Sigmoid colon (tissue), 4 donors: ENCODE results near the gene FILIP1L.

Source experiments
- EP300 ChIP-seq, 4 donors: sonication (generic); formaldehyde crosslinking; IDR thresholded peaks; one replicate each; pipeline ENCODE4 v1.6.1; 2017; ENCODE audit warnings: antibody characterized with exemption in 4 of 4
- POLR2A ChIP-seq, 2 donors: fragments of 450-650 bp; IDR thresholded peaks; one replicate each; pipeline ENCODE4 v1.6.1; 2016; ENCODE audit warnings: antibody characterized with exemption in 2 of 2, mild to moderate bottlenecking in 2 of 2, moderate library complexity in 2 of 2
- POLR2AphosphoS5 ChIP-seq, 4 donors: sonication (generic); formaldehyde crosslinking; IDR thresholded peaks; one replicate each; pipeline ENCODE4 v1.6.1; 2017; ENCODE audit warnings: antibody characterized with exemption in 4 of 4
- TF ChIP-seq, protein P1 (sequence below), 4 experiments: fragments of 450-650 bp in 3 of 4; fragments of 200-600 bp in 1 of 4; IDR thresholded peaks; one replicate each; pipeline ENCODE4 v1.5.1; 2016 to 2019; ENCODE audit warnings: antibody characterized with exemption in 4 of 4, mild to moderate bottlenecking in 3 of 4, moderate library complexity in 2 of 4

DNA sequence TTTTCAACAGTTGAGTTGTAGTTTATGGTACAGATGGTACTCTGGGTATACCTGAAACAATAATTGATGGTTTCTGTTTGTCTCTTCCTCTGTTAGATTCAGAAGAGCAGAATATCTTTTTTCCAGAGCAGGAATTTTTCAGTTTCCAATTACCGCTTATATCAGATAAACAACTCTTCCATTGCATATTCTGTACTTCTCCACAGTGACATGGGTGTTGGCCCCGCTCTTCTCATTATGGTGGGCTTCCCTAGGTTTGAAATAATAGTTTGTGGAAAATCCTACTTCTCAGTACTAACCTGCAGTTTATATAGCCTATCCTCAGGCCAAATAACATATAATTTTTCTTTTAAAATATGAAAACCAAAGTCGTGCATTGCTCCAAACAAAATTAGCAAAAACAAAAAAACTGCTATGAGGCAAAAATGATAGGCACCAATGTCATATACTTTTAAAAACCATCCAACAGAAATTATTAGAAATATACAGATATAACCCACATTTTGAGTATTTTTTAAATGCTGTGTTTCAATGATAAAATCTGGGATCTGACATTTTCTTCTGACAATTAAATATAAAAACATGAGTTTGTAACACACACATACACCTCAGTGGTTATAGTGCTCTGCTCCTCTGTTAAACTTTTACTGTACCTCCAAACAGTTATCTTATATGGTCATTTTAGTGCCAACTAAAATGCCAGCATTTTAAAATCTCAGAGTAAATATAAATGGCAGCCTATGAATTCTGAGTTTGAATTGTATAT lies 239.9 kb downstream of the FILIP1L start:
- TF ChIP-seq, protein P1, sequence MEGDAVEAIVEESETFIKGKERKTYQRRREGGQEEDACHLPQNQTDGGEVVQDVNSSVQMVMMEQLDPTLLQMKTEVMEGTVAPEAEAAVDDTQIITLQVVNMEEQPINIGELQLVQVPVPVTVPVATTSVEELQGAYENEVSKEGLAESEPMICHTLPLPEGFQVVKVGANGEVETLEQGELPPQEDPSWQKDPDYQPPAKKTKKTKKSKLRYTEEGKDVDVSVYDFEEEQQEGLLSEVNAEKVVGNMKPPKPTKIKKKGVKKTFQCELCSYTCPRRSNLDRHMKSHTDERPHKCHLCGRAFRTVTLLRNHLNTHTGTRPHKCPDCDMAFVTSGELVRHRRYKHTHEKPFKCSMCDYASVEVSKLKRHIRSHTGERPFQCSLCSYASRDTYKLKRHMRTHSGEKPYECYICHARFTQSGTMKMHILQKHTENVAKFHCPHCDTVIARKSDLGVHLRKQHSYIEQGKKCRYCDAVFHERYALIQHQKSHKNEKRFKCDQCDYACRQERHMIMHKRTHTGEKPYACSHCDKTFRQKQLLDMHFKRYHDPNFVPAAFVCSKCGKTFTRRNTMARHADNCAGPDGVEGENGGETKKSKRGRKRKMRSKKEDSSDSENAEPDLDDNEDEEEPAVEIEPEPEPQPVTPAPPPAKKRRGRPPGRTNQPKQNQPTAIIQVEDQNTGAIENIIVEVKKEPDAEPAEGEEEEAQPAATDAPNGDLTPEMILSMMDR (IDR thresholded peaks at IDR 0.05): no peak
- no peak for TF ChIP-seq POLR2A (IDR thresholded peaks at IDR 0.05)
- TF ChIP-seq EP300 (IDR thresholded peaks at IDR 0.05): no peak
- no peak for TF ChIP-seq POLR2AphosphoS5 (IDR thresholded peaks at IDR 0.05)
